GM18498 (cell line): ENCODE measurements around the gene AFG3L2.
"Not testable (repeated sequence)": the region's sequence is repeated elsewhere in the genome, so short reads cannot be mapped to it uniquely, and the experiment has no call there.

Experiments used
- ATAC-seq: cut with Tn5 transposase; IDR thresholded peaks from one replicate; pipeline ENCODE4 v1.9.1; 2021; ENCODE audit warnings: mild to moderate bottlenecking, moderate library complexity; ENCODE audit not compliant: unreplicated experiment

Gene AFG3L2

DNA sequence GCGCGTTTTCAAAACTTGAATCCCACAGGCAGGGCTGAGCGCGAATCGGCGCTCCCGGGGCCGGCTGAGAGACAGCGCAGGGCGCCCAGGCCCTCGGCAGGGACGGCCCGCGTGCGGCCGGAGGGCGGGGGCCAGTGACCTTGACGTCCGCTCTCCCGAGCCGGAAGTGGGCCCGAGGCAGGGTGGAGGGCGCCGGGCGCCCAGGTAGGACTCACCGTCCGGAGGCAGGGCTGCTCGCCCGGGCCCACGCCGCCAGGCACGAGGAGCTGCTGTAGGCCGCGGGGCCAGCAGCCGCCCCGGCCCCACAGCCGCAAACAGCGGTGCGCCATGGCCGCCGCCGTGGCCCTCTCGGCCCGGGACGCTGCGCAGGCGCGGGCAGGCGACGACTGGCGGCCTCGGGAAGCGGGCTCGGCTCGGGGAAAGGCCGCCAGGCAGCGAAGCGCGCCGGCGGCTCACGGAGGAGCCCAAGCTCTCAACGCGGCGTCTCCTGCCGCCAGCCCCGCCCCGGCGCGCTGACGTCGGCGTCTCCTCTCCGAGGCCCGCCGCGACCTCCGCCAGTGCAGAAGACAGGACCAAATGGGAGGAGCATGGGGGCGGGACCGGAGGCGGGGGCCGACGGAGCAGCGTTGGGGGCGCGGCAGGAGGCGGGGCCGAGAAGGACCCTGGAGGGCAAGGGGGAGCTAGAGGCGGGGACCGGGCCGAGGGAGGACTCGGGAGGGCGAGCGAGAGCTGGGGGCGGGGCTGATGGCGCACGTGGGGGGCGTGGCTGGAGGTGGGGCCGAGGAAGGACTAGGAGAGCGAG is at the start of gene AFG3L2:
Gene AFG3L2 (minus strand): TSS at position 474 of the 802 bp plus-strand sequence. CDS start 145 bp downstream, at position 329.
- peak; percentile 92 for ATAC-seq

DNA sequence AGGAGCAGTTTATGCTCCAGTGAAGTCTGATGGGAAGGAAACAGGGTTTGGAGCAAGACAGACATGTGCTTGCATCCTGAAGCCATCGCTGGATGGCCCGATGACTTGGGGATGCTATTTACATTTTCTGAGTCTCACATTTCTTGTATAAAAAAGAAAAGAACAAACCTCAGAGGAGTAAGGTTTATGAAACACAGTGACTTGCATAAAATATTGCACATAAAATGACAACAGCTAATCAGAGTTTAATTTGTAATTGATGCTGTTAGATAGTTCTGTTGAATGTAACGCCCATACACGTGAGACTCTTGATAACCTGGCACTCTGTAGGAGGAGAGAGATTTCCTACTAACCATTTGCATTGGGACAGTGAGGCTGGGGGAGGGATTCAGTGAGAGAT is 47.2 kb upstream of the AFG3L2 start:
- no peak for ATAC-seq

DNA sequence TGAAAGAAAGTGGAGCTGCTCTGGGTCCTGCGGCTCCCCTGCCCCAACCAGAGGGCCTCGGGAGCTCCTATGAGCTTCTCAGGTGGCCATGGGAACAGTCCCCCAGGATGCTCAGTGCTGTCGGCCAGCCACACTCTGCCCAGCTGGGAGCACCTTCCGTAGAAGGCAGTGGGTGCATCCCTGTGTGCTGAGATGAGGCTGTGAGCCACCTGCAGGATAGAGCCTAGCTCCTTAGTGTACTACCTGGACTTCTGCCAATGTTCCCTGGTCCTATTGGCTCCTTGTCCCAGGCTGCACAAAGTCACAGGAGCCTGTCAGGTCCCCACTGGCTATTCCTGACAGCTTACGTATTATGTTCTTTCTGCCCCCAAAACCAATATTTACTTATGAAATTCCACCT is 46.8 kb upstream of the AFG3L2 start:
- ATAC-seq: no peak

DNA sequence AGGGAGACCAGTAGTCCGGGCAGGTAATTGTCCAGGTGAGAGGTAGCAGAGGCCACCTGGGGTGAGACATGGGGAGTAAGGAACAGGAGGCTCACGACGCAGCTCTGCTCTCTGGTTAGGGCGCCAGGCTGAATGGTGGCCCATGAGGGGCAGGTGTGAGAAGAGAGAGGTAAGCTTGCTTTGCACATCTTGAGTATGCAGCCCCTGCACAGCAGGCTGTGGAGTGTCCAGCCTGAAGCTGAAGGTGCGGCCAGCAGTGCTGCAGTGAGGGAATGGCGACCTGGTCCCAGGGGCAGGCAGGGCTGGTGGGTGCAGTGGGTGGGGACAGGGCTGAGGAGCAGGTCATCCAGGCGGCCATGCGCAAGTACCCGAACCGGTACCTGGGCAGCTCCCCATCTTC is 46.4 kb upstream of the AFG3L2 start:
- no peak for ATAC-seq

DNA sequence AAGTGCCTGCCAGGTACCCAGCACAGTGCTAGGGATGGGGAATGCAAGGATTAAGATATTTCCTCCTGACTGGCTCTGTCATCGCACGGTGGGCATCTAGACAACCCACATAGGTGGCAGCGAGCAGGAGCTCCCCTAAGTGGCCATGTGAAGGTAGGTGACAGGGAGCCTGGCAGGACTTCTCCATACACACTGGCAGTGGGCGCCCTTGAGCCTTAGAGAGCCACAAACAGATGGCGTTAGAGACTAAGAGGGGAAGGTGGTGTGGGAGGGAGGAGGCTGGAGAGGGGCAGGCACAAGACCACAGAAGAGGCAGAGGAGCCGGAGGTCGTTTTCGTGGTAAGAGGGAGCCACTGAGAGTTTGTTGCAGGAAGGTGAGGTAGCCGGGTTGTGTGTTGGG is 45.9 kb upstream of the AFG3L2 start:
- ATAC-seq: no peak

DNA sequence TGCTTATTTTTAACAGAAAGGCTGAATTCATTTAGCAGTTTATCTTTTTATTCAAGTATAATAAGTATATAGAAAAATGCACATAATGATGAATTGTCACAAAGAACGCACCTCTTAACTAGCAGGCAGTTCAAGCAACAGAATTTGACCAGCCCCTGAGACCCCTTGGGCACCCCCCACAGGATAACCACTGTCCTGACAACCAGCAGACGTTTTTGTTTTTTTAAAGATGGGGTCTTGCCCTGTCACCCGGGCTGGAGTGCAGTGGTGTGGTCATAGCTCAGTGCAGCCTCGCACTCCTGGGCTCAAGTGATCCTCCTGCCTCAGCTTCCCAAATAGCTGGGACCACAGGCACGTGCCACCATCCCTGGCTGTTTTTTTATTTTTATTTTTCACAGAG is 44.7 kb upstream of the AFG3L2 start:
- ATAC-seq: no peak

DNA sequence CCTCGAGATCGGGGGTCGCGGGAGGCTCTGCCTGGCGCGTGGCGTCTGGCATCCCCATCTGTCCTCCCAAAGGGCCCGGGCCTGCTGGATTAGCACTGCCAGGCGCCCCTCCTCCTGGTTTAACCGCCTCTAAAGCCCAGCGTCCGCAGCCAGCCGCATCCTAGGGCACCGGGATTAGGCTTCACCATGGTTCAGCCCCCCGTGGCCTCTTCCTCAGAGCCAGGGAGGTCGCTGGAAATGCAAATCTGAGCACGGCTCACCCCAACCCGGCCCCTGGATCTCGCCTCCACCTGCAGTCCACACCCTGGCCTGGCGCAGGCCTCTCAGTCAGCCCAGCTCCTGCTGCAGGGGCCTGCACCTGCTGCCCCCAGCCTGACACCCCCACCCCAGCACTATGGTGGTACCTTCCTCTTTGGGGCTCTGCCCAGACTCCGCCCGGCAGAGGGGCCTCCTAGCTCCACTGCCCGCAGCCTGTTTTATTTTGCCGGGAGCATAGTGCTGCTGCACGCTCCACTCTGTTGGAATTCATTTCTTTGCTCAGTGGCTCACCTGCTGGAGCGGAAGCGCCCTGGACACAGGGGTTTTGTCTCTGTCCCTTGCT is 43.9 kb upstream of the AFG3L2 start:
- ATAC-seq: no peak

DNA sequence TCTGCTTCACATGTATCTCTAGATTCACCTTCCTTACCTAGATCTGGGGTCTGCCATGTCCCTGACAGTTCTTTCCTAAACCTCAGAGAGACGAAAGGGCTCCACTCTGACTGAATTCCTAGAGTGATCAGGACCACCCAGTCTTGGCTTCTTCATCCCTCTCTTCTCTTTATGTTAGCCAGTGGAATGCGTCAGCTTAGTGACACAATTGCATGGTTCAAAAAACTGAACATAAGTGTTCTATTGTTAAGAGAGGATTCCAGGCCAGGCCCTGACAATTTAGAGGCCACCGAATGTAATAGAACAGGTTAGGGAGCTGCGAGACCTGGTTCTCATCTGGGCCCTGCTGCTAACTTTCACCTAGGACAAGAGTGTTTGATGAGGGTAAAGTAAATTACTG is 40.7 kb upstream of the AFG3L2 start:
- ATAC-seq: no peak

DNA sequence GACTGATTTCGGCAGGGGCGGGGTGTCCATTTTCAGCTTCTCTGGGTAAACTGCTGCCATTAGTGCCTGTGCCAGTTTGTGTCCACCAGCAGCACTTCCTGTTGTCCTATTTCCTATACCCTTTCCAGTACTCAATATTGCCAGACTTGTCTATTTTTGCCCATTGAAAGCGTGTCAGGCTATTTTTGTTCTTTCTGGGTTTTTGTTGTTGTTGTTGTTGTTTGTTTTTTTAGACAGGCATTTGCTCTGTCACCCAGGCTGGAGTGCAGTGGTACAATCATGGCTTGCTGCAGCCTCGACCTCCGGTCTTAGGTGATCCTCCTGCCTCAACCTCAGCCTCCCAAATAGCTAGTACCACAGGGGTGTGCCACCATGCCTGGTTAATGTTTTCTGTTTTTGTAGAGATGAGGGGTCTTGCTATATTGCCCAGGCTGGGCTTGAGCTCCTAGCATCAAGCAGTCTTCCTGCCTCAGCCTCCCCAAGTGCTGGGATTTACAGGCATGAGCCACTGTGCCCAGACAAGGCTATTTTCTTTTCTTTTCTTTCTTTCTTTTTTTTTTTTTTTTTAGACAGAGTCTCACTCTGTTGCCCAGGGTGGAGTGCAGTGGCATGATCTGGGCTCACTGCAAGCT is 39.2 kb upstream of the AFG3L2 start:
- no peak for ATAC-seq

DNA sequence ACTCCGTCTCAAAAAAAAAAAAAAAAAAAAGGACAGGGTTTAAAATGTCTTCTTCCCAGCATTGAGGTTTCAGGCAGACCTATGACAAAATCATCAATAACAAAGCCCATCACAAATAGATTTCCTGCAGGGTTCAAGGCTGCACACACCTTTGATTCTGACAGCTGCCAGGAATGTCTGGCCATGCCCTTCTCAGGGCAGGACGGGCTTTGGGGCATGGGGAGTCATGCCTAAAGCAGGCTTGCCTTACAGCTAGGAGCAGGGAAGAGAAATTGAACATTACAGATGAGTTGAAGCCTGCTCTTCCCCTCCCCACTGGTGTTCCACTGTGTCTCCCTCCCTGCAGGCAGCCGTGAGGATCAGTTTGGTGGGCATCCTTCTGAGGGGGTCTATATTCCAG is 34.4 kb upstream of the AFG3L2 start:
- ATAC-seq: no peak

DNA sequence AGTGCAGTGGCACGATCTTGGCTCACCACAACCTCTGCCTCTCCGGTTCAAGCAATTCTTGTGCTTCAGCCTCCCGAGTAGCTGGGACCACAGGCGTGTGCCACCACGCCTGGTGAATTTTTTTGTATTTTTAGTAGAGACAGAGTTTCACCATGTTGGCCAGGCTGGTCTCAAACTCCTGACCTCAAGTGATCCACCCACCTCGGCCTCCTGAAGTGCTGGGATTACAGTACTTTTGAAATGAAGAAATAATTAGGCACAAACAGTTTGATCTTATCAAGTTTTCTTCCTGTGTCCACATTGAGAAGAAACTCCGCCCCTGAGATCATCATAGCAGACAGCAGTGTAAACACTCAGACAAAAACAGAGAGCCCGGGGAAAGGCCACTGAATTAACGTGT is 33.7 kb upstream of the AFG3L2 start:
- not testable (repeated sequence) for ATAC-seq

DNA sequence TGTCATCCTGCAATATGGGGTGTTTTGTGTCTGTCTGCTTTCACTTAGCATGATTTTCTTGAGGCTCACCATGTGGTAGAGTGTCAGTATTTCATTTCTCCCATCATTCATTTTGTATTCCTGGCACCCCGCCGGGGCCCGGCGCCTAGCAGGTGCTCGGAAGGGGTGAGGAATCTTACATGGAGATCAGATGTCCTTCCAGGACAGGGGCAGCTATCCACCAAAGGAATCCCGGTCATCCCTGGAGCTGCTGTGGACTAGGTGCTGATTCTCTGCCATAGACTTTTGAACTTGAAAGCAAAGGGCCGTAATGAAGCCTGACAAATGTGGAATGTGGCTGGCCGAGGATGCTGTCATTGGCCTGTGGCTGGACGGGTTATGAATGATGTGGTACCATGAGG is 33.1 kb upstream of the AFG3L2 start:
- no peak for ATAC-seq

DNA sequence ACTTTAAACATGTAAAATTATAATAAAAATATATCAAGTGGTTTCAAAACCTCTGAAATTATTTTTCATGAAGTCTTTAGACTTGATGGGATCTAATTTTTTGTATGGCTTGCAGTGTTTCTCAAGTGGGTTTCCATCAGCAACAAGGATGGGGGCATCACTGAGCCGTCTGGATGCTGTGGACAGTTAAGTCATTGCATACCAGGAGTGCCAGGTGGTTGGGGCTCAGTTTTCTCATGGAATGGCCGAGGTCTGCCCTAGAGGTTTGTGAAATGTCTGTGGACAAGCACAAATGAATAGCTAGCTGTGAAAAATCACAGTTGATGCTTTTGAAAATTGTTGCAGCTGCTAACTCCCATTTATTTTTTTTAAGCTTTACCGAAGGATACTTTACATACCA is 32.4 kb upstream of the AFG3L2 start:
- ATAC-seq: no peak

DNA sequence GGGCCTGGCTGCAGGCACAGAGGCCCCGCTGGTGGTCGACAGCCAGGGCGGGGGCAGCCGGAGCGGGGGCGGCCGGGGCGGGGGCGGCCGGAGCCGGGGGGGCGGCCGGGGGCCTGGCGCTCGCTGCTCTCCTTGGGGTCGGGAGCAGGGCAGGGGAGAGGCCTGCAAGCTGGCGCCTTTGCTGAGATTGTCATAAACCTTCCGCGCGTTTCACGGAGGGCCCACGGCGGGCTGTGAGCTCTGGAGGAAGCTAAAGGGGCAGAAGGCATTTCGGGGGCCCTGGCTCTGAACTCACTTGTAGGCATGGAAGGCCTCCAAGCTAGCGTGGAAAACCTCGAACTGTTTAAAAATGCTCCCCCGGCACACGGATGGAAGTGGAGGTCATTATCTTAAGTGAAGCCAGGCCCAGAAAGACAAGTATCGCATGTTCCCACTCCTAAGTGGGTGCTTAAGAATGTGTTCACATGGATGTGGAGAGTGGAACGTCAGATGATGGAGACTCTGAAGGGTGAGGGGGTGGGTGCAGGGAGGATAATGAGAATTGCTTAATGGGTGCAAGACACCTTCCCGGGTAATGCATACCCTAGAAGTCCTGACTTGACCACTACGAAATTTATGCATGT is 31.3 kb upstream of the AFG3L2 start:
- no peak for ATAC-seq

DNA sequence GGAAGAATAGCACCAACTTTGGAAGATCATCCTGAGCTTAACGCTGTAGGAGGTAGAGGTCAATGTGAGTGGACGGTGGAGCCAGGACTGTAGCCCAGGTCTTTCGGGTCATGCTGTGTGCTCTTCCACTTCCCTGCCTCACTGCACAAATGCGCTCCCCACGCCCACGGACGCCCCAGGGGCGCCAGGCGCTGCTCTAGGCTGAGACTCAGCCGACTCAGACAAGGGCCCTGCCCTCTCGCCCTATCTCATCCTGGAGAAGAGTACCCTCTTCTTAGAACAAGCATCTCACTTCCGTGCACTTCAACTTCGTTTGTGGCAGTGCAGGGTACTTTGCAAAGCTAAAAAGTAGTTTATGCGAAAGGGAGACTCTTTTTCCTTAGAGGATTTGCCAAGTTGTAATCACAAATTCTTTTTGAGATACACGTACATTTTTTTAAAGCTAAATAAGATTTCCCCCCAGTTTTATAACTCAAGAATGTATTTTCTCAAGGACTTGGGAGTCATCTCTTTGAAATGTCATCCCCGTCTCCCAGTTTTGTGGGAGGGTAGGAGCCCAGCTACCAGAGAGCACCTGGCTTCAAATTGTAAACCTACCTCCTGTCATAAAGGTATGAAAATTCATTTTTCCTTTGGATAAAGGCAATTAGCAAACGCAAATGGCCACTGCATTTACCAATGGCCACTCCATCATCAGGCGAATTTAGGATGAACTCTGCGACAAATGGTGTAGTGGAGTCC is 29.5 kb upstream of the AFG3L2 start:
- ATAC-seq: no peak

DNA sequence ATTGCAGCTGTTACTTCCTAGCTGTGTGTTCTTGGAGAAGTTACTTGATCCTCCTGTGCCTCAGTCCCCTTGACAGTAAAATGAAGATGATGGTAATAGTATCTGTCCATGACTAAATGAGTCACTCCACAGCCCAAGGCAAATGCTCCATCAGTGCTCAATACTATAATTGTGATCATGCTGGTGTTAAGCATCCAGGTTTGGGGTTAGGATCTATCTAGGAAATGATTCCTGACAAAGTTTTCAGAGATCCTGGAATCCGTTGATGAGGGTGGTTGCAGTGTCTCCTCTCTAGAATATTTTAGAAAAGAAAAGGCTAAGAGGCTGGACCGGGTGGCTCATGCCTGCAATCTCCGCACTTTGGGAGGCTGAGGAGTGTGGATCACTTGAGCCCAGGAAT is 28.0 kb upstream of the AFG3L2 start:
- ATAC-seq: no peak

DNA sequence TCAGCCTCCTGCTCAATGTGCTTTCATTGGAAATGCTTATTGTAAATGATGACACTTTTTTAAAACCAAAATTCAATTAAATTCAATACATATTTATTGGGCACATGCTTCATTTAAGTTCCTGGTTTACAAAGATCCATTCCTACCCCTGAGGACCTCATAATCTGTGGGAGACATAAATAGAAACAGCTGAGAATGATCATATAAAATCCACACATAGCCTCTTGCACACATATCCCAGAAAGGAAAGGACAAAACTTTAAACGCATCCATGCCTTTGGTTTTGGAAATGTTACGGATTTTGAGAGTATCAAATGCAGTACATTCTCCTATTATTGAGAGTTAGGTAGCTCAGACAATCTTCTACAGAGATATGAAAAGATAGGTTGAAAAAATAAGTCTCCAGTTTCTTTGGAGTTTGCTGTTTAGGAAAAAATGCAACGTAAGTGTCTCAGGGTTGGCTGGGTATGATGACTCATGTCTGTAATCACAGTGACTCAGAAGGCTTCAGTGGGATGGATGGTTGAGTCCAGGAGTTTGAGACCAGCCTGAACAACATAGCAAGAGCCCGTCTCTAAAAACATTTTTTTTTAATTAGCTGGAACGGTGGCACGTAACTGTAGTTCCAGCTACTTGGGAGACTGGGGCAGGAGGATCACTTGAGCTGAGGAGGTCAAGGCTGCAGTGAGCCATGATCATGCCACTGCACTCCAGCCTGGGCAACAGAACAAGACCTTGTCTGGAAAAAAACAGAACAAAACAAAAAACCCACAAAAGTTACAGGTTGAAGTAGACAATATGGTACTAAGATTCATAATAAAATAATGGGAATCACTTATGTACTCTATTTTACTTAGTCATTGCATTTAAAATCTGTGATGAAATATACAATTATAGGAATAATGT is 26.8 kb upstream of the AFG3L2 start:
- ATAC-seq: no peak

DNA sequence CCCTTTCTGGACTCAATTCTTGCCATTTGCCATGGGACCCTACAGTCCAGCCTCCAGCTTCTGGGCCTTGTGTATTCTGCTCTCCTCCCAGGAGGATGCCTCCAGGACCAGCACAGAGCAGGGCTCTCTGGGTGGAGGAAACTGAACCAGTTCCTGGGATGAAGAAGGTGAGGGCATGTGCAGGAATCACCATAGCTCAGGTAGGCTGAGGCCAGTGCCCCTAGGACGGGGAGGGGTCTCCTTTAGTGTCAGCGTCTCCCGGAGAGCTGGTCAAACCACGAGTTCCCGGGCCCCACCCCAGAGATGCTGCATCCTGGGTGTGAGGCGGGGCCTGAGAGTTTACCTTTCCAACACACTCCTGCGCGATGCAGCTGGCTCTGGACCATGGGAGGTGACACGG is 24.9 kb upstream of the AFG3L2 start:
- no peak for ATAC-seq

DNA sequence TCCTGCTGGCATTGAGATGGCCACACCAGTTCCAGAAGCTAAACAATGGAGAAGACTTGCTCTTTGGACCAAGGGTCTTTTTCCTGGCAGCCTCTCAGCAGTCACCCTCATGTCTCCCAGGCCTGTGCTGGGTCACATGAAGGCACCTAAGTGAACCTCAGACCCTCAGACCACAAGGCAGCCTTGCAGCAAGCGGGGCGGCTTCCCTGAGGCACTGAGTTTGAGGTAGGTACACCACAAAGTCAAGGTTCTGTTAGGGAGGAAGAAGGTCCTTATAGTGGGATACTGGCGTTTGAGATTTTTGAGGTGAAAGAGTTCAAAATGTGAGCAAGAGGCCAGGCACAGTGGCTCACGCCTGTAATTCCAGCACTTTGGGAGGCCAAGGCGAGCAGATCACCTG is 22.2 kb upstream of the AFG3L2 start:
- no peak for ATAC-seq

DNA sequence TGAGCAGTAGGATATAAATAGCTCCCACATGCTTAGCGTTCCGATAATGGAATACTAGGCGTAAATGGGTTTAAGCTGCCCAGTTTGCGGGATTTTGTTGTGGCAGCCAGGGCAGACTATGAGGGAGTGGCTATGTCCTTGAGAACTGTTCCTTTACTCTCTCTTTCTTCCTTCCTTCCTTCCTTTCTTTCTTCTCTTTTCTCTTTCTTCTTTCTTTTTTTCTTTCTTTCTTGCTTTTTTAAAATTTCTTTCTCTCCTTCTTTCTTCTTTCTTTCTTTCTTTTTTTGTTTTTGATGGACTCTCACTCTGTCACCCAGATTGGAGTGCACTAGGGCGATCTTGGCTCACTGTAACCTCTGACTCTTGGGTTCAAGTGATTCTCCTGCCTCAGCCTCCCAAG is 21.6 kb upstream of the AFG3L2 start:
- no peak for ATAC-seq
